M059J (cell line): ENCODE results near the gene TGFBI. TPM values are rescaled to one million over a fixed set of nuclear protein-coding genes. Genes with fewer than 3 reads are reported as not detected.
A peak's percentile ranks its signal among the peaks of the same experiment; 100 is the strongest.
"Not testable (repeated sequence)": the region's sequence is repeated elsewhere in the genome, so short reads cannot be mapped to it uniquely, and the experiment has no call there.

ENCODE experiments used
- DNase-seq: peaks from one replicate; pipeline ENCODE4 v3.0.0-alpha.2; 2012; ENCODE audit warnings: low read depth
- total RNA-seq: library from RNA; depleted of rRNA; stranded (reverse); fragments of >200 nt; shearing (Covaris generic); gene quantifications from 2 replicates; pipeline ENCODE4 v1.2.3, GENCODE V29; 2014

TGFBI gene
- total RNA-seq, 1 experiment from 2014 or later, result 744 TPM

DNA sequence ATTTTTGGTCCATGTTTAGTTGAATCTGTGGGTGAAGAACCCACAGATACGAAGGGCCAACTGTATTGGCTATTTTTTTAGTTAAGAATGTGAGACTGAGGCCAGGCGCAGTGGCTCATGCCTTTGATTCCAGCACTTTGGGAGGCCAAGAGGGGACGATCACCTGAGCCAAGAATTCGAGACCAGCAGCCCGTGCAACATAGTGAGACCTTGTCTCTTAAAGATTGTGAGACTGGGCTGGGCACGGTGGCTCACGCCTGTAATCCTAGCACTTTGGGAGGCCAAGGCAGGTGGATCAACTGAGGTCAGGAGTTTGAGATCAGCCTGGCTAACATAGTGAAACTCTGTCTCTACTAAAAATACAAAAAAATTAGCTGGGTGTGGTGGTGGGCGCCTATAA, 16.2 kb downstream of the TGFBI start:
- DNase-seq, result not testable (repeated sequence)

DNA sequence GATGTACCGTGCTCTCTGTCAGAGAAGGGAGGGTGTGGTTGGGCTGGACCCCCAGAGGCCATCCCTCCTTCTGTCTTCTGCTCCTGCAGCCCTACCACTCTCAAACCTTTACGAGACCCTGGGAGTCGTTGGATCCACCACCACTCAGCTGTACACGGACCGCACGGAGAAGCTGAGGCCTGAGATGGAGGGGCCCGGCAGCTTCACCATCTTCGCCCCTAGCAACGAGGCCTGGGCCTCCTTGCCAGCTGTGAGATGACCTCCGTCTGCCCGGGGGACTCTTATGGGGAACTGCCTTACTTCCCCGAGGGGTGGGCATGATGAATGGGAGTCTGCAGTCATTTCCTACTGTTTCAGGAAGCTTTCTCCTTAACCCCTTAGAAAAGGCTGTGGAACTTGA, 17.5 kb downstream of the TGFBI start:
- no peak for DNase-seq

DNA sequence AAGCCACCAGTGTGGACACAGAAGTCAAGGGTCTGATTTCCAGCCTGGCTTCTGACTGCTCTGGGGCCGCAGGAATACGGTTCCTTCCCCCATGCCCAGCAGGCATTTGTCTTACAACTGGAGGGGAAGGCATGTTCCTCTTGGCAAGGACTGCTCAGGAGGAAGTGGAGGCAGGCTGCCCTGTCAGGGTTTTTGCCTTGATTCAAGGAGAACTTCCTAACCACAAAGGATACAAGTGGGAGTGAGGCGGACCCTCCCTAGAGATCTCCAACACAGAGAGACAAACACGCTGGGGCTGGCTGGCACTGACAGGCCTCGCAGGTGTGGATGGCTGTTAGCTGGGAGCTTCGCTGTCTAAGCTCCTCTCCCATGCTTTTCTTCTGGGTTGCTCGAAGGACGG, 19.1 kb downstream of the TGFBI start:
- no peak for DNase-seq

DNA sequence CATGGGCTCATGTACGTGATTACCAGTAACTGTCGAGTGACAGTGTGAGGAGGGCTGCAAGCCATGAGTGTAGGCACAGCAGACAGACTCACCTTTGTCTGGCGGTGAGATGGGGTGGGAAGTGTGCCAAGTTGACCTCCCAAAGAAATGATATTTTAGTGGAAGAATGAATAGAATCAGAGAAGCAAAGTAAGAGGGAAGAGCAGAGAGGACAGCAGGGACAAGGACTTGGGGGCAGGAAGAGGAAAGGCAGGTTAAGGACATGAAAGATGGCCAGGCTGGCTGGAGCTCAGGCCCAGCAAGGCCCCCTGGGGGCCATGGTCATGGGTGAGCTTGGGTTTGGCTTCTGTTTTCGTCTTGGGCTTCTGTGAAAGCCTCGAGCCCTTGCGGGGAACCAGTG, 20.2 kb downstream of the TGFBI start:
- no peak for DNase-seq

DNA sequence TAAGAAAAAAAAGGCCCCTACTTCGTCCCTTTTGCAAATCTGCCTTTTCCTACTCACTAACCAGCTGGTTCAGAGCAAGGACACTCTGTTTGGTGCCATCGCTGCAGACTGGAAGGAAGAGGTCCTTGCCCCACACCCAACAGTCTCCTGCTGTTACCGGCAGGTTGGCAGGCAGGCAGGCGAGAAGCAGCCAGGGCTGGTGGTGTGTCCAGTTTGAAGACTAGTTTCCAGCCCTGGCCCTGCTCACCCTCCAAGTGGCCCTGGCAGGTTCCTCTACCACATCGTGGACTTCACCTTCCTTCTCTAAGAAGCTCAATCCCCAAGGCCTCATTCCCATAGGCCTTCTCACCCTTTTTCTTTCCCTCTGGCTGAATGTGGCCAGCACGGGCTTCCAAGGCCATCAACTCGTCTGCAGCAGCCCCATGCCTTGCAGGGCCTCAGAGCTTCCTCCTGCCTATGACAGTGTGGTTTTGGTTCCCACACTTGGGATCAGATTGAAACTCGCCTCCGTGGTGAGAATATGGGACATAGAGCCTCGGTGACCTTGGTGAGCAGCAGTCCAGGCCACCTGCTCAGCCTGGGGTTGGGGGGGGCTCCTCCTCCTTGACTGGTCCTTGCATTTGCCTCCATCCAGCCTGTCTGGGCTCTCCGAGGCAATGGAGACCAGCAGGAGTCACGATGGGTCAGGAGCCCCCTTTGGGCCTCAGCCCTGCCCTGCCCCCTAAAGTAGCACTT, 22.9 kb downstream of the TGFBI start:
- no peak for DNase-seq

DNA sequence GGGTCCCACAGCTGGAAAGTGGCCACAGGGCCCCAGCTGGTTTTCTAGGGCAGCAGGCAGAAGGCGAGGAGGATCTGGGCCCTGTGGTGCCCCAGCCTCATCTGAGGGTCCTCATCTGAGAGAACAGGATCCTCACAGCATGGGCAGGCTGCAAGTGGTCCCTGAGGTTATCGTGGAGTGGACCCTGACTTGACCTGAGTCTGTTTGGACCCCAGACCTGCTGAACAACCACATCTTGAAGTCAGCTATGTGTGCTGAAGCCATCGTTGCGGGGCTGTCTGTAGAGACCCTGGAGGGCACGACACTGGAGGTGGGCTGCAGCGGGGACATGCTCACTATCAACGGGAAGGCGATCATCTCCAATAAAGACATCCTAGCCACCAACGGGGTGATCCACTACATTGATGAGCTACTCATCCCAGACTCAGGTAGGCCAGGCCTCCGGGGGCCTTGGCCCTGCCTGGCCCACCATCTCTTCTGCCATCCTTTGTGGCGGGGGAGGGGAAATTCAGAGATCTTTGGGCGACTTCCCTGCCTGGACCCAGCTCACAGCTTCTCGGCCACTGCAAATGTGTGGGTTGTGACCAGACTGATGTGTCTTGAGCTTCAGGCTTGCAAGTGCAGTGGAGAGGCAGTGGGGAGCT, 24.0 kb downstream of the TGFBI start:
- DNase-seq, result no peak

DNA sequence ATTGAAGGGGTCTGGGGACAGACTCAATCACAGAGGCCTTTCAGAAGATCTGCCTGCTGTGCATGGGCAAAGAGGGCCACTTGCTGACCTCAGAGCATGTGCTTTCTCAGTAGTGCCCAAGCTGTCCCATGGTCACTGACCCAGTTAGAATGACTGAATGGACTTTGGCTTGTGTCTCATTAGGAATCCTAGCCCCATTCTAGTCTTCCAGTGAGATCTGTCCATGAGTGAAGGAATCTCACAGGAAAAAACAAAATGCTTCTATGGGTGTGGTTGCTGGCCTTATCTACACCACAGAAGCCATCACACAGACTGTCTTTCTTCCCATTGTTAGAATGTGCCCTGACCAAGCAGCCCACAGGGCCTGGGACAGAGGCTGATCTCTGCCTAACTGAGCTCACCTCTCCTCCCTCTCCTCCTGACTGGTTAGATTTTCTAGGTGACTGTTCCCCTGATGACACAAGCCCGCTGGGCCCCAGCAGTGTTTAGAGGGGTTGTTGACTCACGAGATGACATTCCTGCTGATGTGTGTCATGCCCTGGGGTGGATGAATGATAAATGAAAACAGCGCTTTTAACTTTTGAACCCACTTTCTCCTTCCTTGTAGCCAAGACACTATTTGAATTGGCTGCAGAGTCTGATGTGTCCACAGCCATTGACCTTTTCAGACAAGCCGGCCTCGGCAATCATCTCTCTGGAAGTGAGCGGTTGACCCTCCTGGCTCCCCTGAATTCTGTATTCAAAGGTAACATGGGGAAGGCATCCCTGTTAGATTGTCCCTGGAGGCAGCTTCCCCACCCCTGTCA, 24.8 kb downstream of the TGFBI start:
- peak; percentile 99 for DNase-seq

DNA sequence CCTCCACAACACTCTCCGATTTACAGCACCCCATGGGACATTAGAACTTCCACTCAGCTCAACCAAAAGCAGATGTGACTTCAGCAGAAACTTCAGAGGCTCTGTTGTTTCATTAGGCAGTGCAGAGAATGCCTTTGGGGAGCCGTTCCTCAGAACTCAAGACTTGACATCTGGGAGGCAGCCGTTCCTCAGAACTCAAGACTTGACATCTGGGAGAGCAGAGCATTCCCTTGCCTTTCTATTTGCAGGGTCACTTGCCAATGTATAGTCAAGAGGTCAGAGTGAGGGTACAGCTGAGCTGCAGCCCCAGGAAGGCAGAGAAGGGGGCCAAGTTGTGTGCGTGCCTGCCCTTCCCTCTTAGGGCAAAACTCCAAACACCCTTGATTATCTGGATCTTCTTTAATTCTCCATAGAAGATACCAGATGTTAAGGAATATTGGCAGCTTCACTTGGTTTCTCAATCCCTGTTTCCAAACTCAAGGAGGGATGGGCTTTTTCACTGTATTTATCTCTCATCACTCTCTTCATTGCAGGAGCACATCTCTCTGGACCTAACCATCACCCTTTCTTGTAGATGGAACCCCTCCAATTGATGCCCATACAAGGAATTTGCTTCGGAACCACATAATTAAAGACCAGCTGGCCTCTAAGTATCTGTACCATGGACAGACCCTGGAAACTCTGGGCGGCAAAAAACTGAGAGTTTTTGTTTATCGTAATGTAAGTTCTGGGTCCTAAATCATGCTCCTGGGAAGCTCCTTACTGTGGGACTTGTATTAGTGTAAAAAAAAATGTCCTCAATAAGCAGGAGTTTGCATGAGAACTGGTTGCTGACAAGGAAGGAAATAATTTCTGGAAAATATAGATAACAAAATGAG, 25.6 kb downstream of the TGFBI start:
- DNase-seq, result no peak

DNA sequence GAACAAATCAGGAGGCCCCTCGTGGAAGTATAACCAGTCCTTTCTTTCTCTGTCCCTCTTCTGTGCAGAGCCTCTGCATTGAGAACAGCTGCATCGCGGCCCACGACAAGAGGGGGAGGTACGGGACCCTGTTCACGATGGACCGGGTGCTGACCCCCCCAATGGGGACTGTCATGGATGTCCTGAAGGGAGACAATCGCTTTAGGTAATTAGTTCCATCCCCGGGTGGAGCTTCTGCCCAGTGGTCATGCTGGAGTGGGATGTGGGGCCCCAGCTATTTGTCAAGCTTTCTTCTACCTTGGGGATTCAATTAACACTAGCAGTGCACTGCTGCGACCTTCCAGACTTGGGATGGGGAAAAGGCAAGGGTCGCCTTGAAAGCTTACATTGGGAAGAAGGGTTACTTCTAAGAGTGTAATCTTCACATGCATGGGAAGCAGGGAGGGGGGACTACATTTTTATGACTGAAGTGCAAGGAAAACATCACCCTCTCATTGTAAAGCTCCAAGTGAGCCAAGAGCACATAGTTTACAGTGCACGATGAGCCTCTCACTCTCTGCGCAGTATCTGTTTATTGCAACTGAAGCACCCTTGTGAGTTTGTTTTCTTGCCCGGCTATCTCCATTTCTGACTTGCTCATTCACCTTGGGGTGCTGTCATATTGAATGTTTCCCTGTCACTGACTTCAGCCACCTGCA, 27.0 kb downstream of the TGFBI start:
- no peak for DNase-seq

DNA sequence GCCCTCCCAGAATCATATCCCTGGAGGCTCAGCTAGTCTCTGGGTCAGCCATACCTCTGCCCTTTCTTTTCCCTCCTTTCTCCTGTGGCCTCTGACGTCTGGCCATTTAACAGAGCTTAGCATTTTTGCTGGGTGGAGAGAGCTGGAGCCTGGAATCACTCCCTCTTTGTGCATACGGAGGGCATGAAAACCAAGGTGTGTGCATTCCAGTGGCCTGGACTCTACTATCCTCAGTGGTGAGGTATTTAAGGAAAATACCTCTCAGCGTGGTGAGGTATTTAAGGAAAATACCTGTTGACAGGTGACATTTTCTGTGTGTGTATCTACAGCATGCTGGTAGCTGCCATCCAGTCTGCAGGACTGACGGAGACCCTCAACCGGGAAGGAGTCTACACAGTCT, 27.5 kb downstream of the TGFBI start:
- DNase-seq, result no peak

DNA sequence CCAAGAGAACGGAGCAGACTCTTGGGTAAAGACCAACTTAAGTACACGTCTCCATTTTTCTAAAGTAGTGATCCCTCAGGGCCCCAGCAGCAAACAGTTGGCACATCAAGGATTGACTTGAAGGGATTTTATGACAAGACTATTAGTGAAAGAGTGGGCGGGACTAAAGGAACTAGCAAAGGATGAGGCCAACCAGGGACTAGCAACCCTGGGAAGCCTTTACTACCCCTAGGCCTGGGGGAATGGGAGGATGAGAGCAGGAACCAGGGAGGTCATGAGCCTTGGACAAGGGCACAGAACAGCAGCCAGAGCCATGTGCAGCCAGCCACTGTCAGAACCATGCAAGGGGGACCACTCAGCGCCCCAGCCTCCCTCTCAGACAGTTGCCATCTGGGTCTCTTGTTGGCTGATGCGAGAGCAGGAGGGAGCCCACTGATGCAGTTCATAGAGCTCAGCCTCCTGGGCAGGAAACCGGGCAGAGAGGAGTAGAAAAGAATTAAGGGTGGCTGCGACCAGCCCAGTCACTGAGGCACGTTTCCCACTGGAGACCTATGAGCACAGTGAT, 28.1 kb downstream of the TGFBI start:
- no peak for DNase-seq

DNA sequence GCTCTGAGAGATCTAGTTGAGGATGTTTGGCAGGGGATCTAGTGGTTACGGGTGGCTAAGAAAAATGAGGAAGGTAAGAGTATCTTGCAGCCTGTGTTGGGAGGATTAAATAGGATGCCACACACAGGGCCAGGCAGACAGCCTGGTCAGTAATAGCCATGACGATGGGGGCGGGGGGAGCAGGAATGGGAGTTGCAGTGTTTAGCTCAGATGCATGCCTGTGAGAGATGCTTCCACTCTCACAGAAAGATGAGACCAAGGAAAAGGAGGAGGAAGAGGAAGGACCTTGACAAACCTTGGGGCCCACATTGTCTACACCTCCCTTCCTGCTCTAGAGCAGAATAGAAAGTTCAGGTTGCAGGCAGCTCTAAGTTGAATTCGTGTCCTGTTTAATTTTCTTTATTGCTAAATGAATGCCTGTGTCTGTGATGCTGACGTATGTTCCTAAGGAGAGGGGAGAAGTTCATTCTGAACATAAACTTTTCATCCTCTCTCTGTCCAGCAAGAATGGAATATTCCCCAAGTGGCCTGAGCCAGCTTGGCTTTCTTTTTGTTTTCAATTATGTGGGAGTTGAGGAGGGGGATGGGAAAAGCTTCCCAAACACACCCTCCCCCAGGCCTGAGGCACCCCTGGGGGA, 28.7 kb downstream of the TGFBI start:
- peak; percentile 71 for DNase-seq

DNA sequence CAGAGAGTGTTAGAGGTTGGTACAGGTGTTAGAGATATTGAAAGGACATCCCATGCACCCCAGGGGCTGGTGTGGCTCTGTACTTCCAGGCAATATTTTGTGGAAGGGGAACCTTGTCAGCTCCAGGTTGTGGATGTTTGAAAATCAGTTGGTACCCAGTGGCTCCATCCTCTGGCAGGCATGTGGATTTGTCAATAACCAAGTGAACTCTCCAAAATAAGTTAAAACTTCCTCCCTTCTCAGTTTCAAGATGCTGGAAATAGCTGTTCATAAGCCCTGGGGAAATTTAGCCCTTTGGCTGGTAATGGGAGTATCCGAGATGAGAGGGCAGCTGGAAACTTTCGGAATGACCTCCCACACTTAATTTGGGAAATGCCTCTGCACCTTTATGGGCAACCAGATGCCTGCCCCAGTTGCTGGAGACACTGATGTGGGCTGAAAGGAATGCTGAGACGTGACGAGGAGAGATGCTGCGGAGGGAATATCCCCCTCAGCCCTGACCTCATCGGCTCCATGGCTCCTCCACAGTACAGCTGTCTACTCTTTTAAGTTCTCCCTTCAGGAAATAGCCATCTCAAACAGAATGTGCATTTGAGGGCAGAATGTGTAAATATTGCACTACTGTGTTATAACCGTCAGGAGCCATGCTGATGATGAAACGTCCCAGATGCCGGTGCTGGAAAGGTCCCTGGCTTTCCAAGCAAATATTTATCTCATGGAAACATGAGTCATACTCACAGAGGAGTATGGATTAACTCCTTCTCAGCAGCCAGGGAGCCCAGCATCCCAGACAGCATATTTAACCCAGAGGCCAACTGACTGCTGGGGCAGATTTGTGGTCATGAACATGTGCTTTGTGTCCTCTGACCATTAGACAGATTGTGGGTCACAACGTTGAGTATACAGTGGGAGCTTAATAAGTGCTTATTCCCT, 29.5 kb downstream of the TGFBI start:
- peak; percentile 98 for DNase-seq

DNA sequence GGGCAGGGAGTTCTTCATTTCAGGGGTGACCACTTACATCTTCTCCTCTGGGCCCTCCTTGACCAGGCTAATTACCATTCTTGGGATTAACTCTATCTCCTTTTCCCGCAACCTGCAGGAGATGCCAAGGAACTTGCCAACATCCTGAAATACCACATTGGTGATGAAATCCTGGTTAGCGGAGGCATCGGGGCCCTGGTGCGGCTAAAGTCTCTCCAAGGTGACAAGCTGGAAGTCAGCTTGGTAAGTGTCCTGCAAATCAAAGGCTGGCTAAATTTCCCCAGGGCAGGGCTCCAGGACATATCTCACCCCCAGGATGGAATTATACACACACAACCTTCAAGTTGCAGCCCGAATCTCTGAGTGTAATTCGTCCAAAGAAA, 30.2 kb downstream of the TGFBI start:
- no peak for DNase-seq

DNA sequence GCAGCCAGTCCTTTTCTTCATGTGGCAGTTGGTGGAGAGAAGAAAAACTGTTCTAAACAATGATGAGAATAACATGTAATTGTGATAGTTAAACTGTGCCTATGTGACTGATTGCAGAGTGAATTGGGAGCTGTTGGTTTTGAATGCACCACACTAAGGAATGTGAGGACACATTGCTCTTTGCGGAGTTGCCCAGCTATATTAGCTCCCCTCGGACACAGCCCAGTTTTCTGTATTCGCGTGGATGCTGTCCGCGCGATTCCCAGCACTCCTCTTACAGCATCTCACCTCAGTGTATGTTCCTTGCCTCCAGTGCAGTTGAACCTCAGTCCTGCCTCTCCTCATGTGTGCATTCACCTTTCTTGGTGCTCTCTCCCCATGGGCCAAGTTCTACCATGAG, 32.2 kb downstream of the TGFBI start:
- DNase-seq, result no peak

DNA sequence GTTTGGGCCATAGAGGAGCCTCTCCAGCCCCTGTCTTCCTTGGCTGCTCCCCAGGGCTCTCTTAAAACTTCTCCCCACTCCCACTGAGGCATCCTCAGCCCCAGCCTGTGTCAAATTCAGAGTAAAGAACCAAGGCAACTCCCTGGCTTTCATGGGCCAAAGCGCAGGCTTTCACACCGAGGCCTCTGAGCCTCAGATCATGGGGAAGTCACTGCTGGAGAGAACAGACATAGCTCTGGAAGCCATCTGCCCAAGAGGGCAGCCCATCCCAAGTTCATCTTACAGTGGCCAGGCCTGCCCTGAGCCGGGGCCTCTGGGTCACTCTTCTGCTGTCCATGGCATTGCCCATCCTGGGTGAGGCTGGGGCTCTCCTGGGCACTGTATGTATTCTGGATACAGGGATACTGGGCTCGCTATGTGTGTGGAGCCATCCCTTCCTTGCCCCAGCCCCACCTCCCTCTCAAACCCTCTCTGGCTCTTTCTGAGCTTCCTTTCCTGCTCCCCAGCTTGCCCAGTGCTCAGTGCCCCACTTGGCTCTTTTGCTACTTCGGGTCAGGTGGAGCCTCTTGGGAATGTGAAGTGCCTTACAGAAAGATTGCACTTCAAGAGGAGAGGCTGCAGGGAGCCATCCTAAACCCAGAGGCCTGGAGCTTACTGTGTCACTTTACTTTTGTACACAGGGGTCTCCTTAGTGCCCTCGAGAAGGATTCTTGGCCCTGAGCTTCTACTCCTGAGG, 33.0 kb downstream of the TGFBI start:
- DNase-seq, result no peak

DNA sequence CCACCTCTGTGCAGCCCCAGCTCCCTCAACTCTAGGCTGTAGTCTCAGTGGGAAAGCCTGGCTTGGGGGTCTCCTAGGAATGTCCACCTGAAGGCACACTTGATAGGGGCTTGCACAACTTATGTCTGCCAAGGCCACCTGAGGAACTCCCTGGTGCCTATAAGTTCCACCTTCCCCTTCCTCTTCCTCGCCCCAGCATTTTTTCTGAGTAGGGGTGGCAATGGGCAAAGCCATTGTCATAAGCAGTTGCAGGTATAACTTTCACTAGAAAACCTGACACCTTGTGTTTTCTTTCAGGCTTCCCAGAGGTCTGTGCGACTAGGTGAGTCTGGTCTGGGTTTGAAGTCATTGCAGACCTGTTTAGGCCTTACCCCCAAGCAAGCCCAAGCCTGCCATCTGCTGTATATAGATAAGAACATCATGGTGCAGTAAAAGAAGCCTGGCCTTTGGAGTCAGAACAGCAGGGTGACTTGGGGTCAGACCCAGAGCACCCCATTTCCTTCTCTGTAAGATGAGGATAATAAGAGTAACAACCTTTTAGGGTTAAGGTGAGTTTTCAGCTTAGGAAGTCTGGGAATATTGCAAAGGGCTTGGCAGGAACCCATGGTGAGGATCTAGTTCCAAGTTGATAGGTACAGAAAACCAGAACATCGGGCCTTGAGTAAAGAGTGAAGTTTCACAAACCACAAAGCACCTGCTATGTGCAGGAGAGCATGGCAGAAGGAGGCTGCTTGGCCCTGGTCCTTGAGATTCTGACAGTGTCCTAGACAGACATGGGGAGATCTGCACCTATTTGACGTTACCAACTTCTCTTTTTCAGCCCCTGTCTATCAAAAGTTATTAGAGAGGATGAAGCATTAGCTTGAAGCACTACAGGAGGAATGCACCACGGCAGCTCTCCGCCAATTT, 33.8 kb downstream of the TGFBI start:
- peak; percentile 63 for DNase-seq
